ENCODE results near the gene SORCS2. TPM values are rescaled to one million over a fixed set of nuclear protein-coding genes. Genes with fewer than 3 reads are reported as not detected.

Gene SORCS2
- total and polyA plus RNA-seq, 2 of the 4 experiments (the other 2 are of a cell fraction): 0.36 to 0.62 TPM

- Histone ChIP-seq H3K27me3 (ENCODE audit: control insufficient read depth, insufficient read depth, low read length) (peaks cover 38% of the 10 kb centered on the region), H2BK15ac (ENCODE audit: low read depth, low read length) (no peak overlapping the region), H2AFZ (replicated peaks; ENCODE audit: low read length, poor library complexity) (no peak overlapping the region), H2BK120ac (ENCODE audit: low read depth, low read length) (no peak overlapping the region), H2BK20ac (ENCODE audit: low read depth, low read length) (no peak overlapping the region), H2AK9ac (replicated peaks; ENCODE audit: low read depth, low read length, poor library complexity) (no peak overlapping the region), H3K14ac (replicated peaks; ENCODE audit: low read depth, low read length) (no peak overlapping the region), H3K18ac (ENCODE audit: low read depth, low read length) (no peak overlapping the region), H2AK5ac (ENCODE audit: low read depth, low read length) (no peak overlapping the region), H3K79me1 (ENCODE audit: low read depth in 1 of 2, low read length in 2 of 2) (no peaks in the 10 kb centered on the region), H2BK5ac (ENCODE audit: low read depth, low read length, poor library complexity, severe bottlenecking) (no peak overlapping the region), H3K4me3 (ENCODE audit: insufficient read depth, low read depth, low read length) (no peak overlapping the region), H3K9me1 (ENCODE audit: insufficient read depth, low read length) (no peaks in the 10 kb centered on the region), H4K5ac (ENCODE audit: low read depth, low read length) (no peak overlapping the region), H3K9me3 (ENCODE audit: control insufficient read depth, insufficient read depth, low read length) (no peaks in the 10 kb centered on the region), H4K20me1 (ENCODE audit: insufficient read depth, low read length) (no peaks in the 10 kb centered on the region; the same call in 1 of the 2 replicates), H3K9ac (ENCODE audit: low read depth, low read length) (no peak overlapping the region), H3K4ac (ENCODE audit: low read depth, low read length) (no peak overlapping the region), H4K8ac (ENCODE audit: low read depth in 2 of 2, low read length in 2 of 2) (no peak overlapping the region), H3K23ac (ENCODE audit: low read depth, low read length) (no peak overlapping the region), H3K27ac (ENCODE audit: insufficient read depth, low read length) (no peak overlapping the region), H3K4me1 (ENCODE audit: control insufficient read depth, insufficient read depth, low read length) (no peaks in the 10 kb centered on the region), H3K36me3 (ENCODE audit: control insufficient read depth, insufficient read depth, low read length) (no peaks in the 10 kb centered on the region), H3K56ac (ENCODE audit: extremely low read depth, insufficient read depth, low read length) (no peak overlapping the region), H3K4me2 (ENCODE audit: low read depth, low read length) (no peak overlapping the region), H4K91ac (ENCODE audit: insufficient read depth, low read depth, low read length) (no peak overlapping the region)
- ChIA-PET CTCF (no interaction called here), POLR2A (ENCODE audit: unreplicated experiment) (no interaction called here)
- WGBS, 2 experiments (ENCODE audit: extremely low coverage in 2 of 2, insufficient read length in 1 of 2): 55% methylated on average over 4 of the region's 9 CpGs; no CpG with 5 or more reads in 1 of the 2 experiments
- intact Hi-C loops (cut with micrococcal nuclease) (no loop called here), dilution Hi-C loops (cut with HindIII; ENCODE audit: low sequenced_read_pairs, unreplicated experiment) (no loop called here), in situ Hi-C loops (cut with MboI; ENCODE audit: low sequenced_read_pairs) (no loop called here)
- TF ChIP-seq ELK1 (IDR thresholded peaks at IDR 0.05; ENCODE audit: borderline replicate concordance, low read depth, low read length) (no peak), CHD1 (IDR thresholded peaks at IDR 0.05; ENCODE audit: low read depth, low read length) (no peak), BHLHE40 (IDR thresholded peaks at IDR 0.05; ENCODE audit: low read depth, low read length) (no peak), MAFK (IDR thresholded peaks at IDR 0.05; ENCODE audit: low read depth, low read length) (no peak), NFE2L2 (IDR thresholded peaks at IDR 0.05; ENCODE audit: low read depth, low read length) (no peak), POLR2A (IDR thresholded peaks at IDR 0.05; ENCODE audit: low read depth, low read length) (no peak), CEBPB (IDR thresholded peaks at IDR 0.05; ENCODE audit: low read depth, low read length) (no peak), RFX5 (IDR thresholded peaks at IDR 0.05; ENCODE audit: low read depth, low read length) (no peak)
- DNase-seq: no peak
- no peak for ATAC-seq (ENCODE audit: low read depth)
- BruUV-seq (replicated peaks): no TSS peak
Observed at GRCh38 chr4:7381890-7382633, 189.7 kb downstream of the SORCS2 start.
